GM21360 (cell line): ENCODE results near the gene WTAP.
"Not testable (repeated sequence)": the region's sequence is repeated elsewhere in the genome, so short reads cannot be mapped to it uniquely, and the experiment has no call there.

ENCODE experiments used
- ATAC-seq: cut with Tn5 transposase; IDR thresholded peaks from one replicate; pipeline ENCODE4 v1.9.1; 2021; ENCODE audit warnings: mild to moderate bottlenecking, moderate library complexity; ENCODE audit not compliant: unreplicated experiment

Gene WTAP

DNA sequence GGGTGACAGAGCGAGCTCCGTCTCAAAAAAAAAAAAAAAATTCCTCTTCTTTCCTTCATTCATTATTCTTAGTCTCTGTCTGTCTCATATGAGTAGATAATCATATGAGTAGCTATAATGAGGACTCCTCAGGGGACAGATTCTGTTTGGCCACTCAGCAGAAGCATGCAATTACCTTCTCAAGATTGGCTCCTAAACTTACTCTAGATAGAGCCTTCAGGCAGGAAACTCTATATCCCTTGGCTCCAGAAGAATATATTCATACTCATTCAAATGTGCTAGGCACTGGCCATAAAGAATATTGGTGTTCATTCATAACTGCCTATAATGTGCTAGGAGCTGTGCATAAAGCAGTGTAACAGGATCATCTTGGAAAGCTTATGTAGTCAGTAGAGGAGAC, 32.3 kb downstream of the WTAP start:
- ATAC-seq: no peak

DNA sequence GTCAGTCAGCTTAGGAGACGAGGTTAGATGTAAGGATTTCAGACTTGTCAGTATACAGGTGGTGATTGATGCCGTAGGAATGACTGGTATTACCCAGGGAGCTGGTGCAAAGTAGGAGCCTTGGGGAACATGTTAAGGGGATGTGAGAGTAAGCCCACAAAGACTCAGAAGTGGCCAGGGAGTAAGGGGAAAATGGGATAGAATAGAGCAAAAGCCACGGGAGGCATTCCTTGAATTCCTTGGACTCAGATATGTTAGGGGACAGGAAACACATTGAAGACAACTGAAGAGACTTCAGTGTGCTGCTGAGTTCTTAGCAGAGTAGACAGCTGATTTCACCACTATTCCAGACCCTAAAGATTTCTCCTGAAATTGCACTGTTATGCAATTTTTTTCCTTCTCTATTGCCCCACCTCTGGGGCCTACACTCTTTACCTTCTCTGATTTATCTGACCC, 33.3 kb downstream of the WTAP start:
- ATAC-seq: no peak

DNA sequence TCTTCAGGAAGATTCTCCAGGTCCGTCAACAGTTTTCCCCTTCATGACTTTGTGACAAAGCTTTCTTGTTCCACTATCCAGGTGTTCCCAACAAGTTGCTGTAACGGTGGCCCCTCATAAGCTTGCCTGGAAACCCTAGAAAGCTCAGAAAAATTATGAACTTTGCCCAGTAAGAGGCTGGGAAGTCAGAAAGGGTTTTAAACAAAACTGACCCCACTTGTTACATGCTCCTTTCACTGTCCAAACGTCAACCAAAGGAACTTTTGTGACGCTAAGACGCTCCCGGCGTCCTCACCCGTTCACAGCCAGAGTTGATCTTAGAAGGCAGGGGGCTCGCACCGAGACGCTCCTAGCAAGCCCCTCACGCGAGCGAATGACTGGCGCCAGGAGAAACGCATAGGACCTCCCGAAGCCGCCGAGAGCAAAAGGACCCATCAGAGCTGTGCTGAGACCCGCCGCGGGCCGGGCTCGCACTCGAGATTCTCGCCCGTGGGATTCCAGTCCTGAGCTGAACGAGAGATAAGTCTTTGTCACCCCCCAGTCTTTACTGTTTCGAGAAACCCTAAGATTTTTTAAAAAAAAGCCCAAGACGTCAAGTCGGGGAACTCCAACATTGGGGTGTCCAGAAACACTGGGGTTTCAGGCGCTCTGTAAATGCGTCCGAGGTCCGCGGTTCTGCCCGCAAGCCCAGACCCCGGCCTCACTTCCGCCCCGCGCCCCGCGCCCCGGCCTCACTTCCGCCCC, 34.0 kb downstream of the WTAP start:
- ATAC-seq: no peak

DNA sequence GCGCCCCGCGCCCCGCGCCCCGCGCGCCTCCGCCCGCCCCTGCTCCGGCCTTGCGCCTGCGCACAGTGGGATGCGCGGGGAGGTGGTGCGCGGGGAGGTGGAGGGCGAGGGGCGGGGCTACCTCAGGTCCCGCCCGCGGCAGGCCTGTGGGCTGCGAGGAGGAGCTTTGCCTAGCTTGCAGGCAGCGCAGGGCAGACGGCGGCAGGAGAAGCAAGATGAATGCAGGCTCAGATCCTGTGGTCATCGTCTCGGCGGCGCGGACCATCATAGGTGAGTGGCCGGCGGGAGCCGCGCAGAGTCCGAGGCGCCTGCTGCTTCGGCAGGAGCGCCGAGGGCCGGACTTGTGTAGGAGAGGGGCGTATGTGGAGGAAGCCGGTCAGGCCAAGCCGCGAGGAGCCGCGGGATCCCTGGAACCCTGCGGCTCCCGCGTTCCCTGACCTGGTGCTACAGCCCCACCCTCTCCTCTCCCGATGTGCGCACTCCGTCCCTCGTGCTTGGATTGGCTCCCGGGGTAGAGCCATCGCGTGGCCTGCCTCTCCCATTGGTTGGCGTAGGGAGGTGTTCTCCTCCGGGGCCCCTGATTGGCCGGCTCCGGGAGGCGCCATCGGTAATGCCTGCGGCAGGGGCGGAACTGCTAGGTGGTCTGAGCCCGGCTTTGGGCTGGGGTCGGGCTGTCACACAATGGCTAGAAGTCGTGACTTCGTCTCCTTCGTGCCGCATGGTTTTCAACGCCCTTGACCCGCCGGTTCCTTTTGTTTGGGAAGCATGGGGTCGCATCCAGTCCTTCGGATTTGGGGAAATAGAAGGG, 34.8 kb downstream of the WTAP start, which contains the start of gene ACAT2:
Gene ACAT2, plus strand, starts transcription at position 173 of the 808 bp plus-strand sequence. Its CDS starts 43 bp downstream, at position 216.
- peak; percentile 97 for ATAC-seq

DNA sequence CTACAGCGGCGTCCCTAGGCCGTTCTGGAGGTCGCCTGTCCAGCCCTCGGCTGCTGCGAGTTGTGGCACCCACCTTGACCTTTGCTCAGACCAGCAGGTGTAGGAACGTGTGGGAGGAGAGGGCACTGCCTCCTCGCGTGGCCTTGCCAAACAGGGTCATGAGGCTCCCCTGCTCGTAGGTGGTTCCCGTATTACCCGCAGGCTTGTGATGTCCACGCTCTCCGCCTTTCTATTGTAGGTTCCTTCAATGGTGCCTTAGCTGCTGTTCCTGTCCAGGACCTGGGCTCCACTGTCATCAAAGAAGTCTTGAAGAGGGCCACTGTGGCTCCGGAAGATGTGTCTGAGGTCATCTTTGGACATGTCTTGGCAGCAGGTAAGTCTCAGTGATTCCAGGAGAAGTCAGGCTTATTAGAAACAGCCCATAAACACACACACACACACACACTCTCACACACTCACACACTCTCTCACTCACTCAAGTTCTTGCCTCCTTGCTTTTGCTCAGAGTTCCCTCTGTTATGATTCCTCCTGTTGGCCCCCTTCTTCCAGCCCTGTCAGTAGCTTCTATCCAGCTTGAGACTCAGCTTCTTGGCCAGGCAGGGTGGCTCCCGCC, 35.5 kb downstream of the WTAP start:
- no peak for ATAC-seq

DNA sequence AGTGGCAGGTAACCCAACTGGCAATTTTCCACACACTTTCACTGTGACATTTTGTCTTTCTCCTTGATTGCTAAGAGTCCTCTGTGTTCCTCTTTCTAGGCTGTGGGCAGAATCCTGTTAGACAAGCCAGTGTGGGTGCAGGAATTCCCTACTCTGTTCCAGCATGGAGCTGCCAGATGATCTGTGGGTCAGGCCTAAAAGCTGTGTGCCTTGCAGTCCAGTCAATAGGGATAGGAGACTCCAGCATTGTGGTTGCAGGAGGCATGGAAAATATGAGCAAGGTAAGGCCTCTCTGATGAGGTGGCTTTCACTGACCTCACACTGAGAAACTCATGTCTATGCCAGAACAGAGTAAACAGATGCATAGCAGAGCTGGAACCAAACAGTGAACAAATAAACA, 39.6 kb downstream of the WTAP start:
- ATAC-seq: no peak

DNA sequence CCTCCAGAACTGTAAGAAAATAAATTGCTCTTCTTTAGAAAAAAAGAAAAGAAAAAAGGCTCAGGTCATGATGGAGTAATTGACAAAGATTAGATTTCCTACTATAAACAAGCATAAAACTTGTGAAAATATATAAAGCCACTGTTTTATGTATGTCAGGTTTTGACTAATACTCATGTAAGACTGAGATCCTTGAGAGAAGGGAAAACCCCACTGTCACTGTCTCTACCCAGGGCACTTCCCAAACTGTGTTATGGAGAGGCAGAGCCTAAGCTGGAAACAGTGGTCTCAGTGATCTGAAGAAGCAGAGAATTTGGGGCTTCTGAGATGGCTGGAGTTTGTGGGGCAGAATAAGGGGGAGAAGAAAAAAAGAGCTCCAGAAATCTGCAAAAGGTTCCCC, 42.2 kb downstream of the WTAP start:
- ATAC-seq: no peak

DNA sequence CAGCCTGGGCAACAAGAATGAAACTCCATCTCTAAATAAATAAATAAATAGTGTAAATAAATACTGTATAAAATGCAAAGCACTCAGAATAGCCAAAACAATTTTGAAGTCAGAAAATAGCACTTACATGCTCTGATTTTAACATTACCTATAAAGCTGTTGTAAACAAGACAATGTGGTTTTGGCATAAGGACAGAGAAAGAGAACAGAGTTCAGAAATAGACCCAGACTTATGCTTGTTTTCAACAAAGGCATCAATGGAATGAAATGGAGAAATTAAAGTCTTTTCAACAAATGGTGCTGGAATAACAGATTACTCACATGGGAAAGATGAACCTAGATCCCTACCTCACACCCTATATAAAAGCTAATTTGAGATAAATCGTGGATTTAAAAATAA, 44.9 kb downstream of the WTAP start:
- ATAC-seq: no peak

DNA sequence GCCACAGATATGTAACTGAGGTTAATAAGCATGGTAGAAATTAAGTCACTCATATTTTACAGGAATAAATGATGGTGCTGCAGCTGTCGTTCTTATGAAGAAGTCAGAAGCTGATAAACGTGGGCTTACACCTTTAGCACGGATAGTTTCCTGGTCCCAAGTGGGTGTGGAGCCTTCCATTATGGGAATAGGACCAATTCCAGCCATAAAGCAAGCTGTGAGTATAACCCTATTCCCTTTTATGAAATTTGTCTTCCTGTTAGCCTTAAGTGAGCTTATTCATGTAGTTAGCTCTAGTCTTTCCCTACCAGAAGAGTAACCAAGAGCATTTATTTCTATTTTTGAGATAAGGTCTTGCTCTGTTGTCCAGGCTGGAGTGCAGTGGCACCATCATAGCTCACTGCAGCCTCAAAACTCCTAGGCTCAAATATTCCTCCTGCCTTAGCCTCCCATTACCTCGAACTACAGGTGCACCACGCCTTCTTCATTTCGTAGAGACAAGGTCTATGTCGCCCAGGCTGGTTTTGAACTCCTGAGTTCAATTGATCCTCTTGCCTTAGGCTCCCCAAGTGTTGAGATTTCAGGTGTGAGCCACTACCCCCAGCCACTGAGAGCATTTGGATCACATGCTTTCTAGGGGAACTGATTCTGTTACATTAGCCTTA, 50.1 kb downstream of the WTAP start:
- ATAC-seq: no peak

DNA sequence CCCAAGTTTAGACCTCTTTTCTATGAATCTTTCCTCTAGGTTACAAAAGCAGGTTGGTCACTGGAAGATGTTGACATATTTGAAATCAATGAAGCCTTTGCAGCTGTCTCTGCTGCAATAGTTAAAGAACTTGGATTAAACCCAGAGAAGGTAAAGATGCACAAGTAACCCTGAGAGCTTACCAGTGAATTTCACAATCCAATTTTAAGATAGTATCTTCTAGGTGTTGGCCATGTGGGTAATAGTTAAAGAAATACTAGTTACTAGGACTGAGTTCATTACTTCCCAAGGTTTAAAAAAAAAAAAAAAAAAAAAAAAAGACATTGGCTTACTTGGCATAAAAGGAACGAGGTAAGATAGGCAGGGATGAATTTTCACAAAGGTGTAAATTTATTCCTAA, 50.8 kb downstream of the WTAP start:
- no peak for ATAC-seq

DNA sequence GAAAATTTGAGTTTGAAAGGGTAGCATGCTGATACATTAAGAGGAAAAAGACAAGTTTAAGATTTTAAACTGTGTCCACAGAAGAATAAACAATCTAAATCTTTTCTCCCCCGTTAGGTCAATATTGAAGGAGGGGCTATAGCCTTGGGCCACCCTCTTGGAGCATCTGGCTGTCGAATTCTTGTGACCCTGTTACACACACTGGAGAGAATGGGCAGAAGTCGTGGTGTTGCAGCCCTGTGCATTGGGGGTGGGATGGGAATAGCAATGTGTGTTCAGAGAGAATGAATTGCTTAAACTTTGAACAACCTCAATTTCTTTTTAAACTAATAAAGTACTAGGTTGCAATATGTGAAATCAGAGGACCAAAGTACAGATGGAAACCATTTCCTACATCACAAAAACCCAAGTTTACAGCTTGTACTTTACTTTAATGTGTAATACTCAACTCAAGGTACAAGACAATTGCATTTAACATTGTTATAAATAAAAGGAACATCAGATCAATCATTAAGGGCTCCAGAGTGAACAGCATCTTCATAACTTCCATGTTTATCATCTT, 51.3 kb downstream of the WTAP start:
- no peak for ATAC-seq

DNA sequence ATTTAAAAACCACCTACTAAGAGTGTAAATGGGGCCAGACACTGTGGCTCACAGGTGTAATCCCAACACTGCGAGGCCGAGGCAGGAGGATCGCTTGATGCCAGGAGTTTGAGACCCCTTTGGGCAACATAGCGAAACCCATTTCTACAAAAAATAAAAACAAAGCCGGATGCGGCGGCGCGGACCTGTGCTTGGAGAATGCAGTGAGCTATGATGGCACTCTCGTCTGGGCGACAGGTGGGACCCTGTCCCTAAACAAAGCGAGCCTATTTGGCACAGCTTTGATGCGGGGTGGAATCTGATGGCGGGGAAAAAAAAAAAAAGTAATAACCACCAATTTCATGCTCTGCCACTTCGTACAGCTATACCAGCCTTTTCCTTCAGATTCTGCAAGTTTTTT, 61.0 kb downstream of the WTAP start:
- ATAC-seq: no peak

DNA sequence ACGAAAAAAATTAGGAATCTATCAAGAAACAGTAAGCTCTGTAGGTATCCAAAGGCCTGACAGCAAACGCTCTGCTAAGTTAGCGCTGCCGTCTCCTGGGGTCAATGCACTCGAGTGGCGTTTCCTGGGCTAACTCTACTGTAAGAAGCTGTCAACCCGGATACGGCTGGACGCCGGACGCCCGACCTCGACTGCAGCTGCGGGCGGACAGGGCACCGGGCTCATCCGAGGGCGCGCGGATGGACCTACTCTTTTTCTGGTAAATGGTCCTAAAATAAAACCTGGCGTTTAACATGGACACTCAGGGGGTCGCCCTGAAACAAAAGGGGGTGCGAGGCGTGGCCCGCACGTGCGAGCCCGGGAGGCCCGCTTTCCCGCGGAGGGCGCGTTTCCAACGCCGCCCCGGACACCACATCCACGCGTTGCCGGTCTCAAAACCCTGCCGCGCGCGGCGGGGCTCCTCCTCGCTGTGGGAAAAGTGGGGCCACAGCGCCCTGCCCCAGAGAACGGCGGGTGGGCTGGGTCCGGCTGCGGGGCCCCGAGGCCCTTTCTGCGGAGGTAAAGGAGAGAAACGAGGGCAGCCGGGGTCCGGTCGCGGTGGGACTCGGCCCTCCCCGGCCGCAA, 61.6 kb downstream of the WTAP start:
- ATAC-seq: peak; percentile 1

DNA sequence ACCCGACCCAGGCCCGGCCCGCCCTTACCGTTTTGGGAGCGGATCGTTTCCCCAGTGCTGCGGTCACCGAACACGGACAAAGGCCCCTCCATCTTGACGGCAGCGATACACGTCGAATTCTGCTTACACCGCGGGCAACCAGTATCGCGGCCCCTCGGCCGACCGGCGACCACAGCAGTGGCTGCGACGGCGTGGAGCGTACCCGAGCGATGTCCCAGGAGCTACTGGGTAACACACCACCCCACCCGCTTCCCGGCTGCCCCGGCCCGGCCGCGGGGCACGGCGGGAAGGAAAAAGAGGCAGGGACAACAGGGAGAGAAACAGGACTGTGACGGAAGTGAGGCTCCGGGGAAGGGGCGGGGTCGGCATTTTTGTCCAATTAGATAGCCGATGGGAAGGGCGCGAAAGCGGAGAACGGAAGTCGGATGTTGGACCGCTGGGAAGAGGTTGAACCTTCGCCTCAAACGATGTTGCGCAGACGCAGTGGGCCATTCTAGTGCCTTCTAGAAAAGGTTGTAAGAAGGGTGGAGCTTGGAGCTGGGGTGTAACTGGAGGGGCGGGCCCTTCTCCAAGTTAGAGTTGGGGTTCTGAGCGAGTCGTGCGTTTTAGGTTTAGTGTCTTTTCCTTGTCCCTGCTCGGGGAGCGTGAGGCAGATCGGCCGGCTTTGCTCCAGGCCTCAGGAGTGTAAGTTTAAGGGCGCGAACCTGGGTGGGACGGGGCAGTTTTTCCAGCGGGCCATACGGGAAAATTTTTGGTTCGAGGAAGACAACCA, 62.3 kb downstream of the WTAP start, which contains the start of gene TCP1:
Gene TCP1, minus strand, starts transcription at position 226 of the 772 bp plus-strand sequence. Its CDS starts 134 bp downstream, at position 92.
- peak; percentile 74 for ATAC-seq

DNA sequence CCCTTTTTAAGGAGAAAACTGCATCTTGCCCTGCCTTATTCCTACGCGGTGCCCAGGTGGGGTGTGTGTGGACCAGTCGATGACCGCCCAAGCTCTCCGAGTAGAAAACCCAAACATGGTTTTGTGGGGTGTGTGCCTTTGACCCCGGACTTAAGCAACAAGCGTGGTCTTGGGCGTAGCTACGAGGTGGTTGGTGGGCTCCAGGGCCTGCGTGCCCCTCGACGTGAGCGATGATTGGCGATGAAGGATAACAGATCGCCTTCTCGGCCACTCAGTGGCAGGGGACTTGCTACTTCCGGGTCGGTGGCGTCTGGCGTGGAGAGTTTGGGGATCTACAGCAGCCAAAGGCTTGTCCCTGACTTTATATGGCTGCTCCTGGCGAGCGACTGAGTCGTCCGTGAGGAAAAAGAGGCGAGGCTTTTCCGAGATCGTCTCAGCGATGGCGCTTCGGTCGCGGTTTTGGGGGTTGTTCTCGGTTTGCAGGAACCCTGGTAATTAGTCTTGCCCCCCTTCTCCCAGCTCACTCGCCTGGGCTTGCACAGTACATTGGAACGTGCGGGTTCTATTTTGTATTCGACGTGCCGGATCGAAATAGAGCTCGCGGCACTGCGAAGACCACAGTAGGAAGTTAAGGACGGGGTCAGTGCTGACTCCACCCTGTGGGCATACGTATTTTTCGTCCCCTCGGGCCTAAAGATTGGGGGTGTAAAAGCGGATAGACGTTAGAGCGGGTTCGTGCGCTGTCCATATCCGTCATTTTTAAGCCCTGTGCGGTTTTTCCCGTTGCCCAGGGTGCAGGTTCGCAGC, 63.0 kb downstream of the WTAP start, which contains the start of gene MRPL18:
Gene MRPL18, plus strand, starts transcription at position 319 of the 807 bp plus-strand sequence. Its CDS starts 121 bp downstream, at position 440.
- ATAC-seq: peak; percentile 76

DNA sequence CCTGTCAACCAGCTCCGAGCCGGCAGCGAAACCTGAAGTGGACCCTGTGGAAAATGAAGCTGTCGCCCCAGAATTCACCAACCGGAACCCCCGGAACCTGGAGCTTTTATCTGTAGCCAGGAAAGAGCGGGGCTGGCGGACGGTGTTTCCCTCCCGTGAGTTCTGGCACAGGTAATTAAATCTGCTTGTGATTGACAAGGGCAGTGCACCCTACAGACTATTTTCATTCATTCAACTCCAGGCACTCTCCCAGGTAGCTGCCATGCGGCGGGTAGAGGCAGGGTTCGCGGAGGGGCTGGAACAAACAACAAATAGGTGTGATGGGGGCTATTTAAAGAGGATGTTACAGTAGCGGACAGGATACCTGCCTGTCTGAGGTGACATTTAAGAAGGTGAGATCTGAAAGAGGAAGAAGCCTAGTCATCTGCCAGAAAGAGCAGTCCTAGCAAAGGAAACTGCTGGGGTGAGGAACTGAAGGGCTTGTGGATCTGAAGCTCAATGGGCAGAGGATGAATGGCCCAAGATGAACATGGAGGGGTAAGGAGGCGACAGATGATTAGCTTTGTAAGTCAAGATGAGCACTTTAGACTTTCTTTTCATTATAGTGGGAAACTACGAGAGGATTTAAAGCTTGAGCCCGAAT, 63.8 kb downstream of the WTAP start:
- ATAC-seq: no peak

DNA sequence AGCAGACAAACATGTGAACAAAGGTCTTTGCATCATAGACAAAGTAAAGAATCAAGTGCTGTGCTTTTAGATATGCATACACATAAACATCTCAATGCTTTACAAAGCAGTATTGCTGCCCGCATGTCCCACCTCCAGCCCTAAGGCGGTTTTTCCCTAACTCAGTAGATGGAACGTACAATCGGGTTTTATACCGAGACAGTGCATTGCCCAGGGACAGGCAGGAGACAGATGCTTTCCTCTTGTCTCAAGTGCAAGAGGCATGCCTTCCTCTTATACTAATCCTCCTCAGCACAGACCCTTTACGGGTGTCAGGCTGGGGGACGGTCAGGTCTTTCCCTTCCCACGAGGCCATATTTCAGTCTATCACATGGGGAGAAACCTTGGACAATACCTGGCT, 67.7 kb downstream of the WTAP start:
- not testable (repeated sequence) for ATAC-seq

DNA sequence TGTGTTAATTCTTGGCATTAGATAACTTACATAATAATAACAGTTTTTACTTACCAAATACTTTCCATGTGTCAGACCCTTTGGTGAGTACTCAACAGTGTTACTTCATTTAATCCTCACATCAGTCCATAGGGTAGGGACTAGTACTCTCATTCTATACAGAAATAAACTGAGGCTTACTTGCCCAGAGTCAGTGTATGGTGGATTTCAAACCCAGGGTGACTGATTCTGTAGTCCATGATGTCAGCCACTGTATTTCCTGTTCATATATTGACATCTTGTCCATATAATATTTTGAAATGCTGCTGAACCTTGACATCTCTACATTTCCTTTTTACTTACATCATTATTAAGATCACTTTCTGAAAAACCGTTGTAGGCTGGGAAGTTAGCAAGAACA, 70.2 kb downstream of the WTAP start:
- no peak for ATAC-seq
